NCI-H1092 treated with DMSO at 0.1 percent for 48 hours (cell line): ENCODE measurements around the gene LMNB1.
"Not testable (repeated sequence)": the region's sequence is repeated elsewhere in the genome, so short reads cannot be mapped to it uniquely, and the experiment has no call there.

ENCODE experiments used
- DNase-seq: peaks from one replicate; lab custom pipeline; 2025; lab: John Stamatoyannopoulos, UW

The LMNB1 gene

DNA sequence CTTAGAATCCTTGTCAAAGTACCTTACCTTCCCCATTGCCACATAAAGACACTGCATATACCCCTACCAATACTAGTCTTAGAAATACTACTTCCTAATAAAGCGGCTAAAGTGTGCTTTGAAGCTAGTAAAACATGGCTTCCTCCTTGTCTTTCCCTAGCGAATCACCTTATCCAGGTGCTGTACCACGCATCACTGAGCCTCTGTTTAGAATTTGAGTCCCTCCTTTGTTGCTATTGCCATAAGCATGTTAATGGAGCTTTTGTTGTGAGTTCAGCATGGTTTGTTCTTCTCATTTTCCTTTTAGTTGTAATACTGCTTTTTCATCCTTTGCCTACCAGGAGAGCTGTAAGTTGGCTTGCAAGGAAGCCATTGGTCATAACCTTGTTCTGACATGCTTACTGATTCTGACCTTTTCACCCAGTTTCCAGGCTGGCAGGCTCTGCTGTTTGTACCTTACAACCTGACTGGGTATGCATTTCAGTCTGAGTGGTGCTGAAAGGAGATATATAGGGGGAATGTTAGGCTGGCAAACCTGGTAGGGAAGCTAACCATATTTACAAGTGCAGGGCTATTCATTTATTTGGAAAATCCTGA, 49.8 kb downstream of the LMNB1 start:
- no peak for DNase-seq

DNA sequence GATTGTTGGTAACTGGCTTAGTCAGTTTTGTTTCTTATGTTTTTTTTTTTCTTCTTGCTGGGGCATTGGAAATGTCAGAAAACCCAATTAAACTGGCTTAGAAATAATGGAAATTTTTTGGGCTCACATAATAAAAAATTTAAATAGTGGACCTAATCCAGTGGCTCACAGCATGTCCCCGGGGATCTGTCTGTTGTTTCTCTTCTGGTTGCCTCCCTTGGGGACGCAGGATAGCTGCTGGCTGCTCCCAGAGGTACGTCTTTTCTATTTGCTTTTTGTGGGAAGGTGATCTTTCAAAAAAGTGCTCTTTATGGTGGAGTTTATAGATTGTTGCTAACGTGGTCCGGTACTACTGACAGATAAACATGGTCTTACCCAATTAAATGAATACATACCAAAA, 52.2 kb downstream of the LMNB1 start:
- DNase-seq, result no peak

DNA sequence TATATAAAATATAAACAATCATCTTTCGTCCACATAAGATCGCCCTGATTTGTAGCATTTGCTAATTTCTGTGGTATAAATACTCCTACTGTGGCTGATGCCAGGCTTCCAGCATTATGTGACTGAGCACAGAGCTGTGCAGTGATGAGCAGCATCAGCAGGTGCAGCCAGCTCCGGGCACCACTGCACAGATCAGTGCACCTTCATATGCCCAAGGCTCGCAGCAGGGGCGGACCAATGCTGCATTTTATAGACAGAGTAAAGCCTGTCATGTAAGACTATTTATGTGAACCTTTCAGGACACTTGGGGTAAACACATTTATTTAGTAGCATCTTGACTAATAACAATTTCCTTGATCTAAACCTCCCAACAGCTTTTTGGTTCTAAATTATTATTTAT, 53.1 kb downstream of the LMNB1 start:
- DNase-seq, result no peak

DNA sequence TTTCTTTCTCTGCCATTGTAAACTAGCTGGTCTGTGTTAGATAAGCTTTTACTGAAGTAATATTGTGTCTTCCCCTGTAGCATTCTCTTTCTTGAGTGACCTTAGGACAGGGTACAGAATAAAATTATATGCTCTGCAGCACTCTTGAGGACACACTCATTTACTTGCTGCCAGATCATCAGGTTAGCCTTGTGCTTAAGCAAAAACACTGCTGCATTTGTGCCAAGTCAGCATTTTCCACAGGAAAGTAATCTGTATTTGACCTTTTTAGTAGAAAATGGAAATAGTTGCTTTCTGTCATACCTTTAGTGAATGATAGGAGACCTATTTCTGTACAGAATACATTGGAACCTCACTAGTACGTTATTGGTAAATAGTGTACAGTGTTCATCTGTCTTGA, 54.2 kb downstream of the LMNB1 start:
- DNase-seq, result no peak

DNA sequence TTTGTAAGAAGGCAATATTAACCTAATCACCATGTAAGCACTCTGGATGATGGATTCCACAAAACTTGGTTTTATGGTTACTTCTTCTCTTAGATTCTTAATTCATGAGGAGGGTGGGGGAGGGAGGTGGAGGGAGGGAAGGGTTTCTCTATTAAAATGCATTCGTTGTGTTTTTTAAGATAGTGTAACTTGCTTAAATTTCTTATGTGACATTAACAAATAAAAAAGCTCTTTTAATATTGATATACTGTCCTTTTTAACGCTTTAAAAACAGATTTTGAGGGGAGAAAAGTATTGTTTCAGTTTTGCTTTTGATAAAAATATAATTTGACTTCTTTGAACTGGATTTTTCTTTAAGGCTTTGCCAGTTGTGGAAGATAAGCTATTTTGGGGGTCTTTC, 59.8 kb downstream of the LMNB1 start:
- DNase-seq, result no peak

DNA sequence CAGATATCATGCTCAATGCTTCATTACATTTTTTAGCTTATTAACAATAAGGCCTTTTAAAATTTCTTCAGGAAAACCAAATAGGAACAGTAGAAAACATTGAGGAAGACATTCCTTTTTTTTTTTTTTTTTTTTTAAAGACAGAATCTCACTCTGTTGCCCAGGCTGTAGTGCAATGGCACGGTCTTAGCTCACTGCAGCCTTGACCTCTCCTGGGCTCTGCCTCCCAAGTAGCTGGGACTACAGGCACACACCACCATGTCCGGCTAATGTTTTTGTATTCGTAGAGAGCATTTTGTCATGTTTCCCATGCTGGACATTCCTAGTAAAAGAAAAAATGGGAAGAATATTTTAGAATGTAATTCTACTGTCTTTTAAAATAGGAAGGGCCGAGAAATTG, 60.3 kb downstream of the LMNB1 start:
- no peak for DNase-seq

DNA sequence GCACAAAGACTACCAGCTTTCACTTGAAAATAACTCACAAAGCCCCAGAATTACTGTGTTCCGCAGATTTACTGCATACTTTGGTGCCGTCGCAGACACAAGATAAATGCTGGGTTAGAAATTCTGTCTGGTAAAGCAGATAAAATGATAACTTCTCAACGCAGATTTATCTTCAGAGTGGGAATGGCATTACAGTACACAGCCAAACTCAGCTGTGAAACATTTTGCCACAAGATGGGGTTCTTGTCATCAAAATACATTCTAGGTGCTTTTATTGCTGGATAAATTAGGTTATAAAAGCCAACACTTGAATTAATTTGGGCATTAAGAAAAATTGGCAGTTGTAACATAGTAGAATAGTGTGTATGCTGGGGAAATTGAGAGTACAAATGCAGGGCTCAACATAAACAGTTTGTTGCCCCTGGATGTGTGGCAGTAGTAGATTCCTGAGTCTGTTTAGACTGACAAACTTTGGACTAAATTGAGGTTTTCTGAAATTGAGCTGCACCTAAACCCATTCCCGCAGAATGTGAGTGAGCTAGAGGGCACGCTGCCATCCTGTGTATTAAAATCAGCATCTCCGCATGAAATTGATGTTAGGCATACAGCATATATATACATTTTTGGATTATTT, 61.1 kb downstream of the LMNB1 start:
- DNase-seq, result no peak

DNA sequence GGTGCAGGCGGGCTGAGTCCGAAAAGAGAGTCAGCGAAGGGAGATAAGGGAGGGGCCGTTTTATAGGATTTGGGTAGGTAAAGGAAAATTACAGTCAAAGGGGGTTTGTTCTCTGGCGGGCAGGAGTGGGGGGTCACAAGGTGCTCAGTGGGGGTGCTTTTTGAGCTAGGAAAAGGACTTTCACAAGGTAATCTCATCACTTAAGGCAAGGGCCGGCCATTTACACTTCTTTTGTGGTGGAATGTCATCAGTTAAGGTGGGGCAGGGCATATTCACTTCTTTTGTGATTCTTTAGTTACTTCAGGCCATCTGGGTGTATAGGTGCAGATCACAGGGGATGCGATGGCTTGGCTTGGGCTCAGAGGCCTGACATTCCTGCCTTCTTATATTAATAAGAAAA, 62.5 kb downstream of the LMNB1 start:
- not testable (repeated sequence) for DNase-seq

DNA sequence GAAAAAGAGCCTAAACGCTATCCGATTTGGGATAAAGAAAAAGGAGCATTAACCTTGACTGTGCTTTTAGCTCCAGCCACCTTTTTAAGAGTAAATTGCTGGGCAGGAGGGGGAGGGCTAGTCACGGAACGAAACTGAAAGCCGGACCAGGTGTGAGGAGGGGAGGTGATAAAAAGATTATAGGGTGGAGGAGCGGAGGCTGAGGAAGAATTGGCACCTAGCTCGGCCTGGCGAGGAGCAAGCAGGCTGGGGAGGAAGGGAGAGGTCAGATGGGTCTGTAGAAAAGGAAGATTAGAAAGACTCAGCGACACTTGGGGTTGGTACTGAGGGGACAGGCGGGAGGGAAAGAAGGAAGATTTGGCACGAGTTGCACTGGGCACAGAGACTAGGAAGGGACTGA, 66.4 kb downstream of the LMNB1 start:
- not testable (repeated sequence) for DNase-seq

DNA sequence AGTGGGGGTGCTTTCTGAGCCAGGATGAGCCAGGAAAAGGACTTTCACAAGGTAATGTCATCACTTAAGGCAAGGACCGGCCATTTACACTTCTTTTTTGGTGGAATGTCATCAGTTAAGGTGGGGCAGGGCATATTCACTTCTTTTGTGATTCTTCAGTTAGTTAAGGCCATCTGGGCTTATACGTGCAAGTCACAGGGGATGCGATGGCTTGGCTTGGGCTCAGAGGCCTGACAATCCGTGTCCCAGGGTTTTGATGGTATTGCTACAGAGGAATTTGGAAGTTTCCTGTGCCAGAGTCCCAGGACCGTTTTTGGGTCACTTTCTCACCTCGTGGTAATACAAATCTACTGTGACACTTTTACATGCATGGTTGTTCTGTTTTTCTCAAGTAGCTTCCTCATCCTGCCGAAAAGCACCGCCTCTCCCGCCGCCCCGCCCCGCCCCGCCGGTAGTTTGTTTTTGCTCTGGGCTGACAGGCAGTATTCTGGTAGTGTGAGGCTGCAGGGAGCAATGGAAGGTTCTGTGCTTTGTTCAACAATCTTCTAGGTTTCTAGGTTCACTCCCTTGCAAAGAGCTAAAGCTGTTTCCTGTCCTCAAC, 68.6 kb downstream of the LMNB1 start:
- DNase-seq, result not testable (repeated sequence)

DNA sequence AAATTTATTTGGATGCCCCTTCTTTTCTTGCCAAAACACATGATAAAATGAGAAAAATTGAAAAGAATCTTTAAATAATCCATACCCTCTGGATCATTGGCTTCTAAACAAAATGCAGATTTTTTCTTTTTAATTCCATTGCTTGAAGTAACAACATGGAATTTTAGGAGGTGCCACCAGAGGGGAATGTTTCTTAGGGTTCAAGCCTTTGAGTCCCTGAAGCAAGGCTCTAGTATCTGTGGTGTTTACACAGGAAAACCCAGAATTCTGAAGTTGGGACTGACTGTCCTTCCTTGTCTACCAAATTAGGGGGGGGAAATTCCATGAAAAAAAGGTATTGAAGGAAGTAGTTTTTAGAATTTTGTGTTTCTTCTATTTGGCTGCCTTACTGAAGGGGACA, 69.4 kb downstream of the LMNB1 start:
- DNase-seq, result no peak

DNA sequence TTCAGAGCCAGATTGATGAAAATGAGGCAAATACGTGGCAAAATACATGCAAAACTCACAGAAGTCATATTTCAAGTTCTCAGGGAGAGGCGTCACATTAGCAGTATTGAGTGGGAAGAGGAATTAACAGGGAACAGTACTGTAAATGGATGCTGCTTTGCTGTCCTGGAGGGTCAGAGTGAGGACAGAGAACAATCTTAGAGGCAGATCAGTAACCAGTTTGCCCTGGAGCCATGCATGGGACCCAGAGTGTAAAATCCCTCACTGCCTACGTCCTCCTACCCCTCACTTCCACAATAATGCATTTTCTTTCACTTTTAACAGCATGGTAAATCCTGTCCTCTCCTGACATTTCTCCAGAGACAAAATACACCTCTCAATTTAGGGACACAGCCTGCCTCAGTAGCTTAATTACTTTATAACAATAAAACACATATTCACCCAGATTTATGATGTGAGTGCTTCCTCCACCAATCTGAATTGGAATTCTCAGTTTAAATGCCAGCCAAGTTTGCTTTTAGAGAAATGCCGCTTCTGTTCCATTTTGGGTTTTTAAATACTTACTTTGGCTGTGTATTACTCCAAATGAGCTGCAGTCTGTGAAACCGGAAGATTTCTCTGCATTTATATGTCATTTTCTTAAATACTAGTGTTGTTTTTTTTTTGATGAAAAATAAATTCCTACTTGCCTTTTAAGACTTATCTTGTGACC, 70.0 kb downstream of the LMNB1 start:
- DNase-seq, result no peak

DNA sequence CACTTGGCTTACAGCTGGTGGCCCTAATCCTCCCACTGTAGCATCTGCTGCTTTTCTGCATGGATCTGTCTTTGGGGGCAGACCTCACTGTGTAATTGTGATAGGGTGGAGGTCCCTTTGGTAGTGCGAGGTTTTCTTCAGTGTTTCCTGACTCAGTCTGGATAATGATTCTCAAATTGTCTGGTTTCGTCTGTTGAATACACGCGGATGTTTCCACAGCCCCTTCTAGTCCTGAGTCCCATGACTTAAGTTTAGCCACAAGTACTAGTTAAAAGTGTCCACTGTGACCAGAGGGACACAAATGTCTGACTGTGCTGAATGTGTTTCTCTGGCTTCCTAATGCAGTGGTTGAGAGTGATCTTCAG, 70.5 kb downstream of the LMNB1 start:
- no peak for DNase-seq

DNA sequence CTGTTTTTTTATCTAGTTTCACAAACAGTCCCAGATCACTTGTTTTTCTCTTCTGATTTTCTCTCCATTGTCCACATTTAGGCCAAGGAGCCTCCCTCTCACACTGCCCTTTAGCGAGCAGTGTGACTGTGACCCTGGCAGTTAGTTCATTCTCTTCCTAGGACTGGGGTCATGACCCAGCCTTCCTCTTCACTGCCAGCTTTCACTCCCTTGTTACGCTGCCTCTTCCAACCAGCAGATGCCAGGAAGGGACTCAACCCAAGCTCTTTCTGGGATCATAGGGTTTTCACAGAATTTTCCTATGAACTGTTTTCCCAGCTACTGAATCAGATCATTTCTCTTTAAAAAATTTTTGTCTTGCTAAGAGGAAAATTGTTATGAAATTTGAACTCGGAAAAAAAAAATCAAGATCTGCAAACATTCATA, 70.9 kb downstream of the LMNB1 start:
- DNase-seq, result no peak

DNA sequence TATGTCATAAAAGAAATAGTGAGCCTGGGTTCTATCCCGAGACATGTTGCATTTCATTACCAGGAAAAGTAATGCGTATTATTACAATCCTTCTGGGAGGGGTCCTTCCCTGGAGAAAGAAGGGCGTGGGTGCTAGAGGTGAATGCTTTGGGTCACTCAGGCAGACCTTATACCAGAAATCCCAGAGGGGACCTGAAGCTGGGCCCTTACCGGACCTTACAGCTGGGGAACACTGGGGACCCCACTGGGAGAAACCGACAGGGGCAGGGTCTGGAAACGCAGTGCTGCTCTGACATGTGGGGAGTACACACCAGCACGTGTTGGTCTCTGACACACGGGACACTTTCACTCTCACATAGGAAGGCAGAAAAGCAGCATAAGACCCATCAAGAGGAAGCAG, 71.3 kb downstream of the LMNB1 start:
- no peak for DNase-seq

DNA sequence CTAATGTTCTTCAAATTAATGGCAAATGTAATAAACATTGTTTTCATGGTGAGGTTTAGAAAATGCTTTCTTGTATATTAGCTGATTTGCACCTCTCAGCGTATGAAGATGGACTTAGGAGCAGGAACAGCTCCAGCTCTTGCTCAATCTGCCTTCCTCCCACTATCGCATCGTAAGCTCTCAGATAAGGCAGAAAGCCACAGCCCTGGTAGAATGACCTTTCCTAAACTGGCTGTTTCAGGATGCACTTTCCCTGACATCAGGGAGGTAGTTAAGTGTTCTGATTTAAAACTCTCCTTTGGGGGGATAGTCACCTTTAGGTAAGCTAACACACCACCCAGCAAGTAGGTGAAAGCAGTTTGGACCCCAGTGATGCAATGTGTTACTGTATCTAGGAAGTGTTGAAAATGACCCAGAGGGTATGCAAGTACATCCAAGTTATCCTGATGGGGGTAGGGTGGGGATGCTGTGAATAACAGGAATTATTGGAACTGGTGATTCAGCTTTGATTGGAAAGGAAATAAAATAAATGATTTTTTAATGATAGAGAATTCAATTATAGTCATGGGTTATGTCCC, 72.3 kb downstream of the LMNB1 start:
- no peak for DNase-seq

DNA sequence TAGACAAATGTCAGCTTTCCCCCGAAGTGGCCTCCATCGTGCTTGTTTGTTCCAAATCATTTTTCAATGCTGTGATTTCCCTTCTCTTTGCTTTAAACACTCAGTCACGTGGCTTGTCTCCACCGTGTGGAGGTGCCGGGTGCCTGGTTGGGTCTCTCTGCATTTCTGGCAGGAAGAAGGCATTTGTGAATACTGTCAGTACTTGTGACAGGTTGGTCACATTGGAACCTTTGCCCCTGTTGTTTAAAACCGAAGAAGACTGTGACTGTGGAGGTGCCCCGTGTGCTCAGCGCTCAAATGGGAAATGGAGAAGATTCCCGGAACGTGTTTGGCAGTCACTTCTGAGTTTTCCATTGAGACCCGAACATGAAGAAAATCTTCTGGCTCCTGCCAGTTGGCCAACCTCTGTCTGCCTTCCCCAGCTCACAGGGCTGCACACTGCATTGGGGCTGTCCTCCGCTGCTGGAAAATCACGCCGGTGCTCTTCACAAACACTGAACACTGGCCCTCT, 74.6 kb downstream of the LMNB1 start:
- DNase-seq, result no peak

DNA sequence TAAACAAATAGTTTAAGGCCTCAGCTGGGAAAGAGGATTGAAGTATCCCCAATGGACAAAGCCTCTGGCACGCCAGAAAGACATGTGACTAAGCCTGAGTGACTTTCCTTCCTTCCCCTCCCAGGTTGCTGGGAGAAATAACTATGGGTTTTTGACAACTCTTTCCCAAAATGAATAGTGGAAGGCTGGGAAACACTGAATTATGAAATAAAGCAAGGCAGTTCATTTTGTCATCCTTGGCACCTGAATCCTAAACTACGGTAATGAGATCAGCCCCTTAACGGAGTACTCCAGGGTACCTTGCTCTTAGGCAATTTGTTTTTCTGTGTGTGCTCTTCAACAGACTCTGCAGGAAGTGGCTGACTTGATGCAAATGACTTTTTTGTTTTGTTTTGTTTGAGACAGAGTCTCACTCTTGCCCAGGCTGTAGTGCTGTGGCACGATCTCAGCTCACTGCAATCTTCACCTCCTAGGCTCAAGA, 75.2 kb downstream of the LMNB1 start:
- DNase-seq, result no peak

DNA sequence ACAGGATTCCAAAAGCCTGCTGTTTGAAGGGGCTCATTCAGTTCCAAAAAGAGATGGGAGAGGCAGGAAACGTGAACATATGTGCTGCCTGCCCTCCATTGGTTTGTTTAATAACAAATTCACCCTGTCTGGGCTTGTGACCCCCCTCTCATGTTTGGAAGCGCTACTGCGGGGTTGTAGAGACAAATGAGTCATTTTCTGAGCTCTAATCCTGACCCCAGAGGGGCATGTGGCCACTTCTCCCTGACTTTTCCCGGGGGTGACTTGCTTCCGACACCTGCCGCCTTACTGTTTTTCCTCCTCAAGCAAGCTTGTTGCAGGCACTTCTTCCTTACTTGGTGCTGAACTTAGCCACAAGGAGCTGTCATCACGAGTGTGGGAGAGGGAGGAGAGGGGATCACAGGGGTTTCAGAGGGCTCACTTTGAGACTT, 75.9 kb downstream of the LMNB1 start:
- no peak for DNase-seq

DNA sequence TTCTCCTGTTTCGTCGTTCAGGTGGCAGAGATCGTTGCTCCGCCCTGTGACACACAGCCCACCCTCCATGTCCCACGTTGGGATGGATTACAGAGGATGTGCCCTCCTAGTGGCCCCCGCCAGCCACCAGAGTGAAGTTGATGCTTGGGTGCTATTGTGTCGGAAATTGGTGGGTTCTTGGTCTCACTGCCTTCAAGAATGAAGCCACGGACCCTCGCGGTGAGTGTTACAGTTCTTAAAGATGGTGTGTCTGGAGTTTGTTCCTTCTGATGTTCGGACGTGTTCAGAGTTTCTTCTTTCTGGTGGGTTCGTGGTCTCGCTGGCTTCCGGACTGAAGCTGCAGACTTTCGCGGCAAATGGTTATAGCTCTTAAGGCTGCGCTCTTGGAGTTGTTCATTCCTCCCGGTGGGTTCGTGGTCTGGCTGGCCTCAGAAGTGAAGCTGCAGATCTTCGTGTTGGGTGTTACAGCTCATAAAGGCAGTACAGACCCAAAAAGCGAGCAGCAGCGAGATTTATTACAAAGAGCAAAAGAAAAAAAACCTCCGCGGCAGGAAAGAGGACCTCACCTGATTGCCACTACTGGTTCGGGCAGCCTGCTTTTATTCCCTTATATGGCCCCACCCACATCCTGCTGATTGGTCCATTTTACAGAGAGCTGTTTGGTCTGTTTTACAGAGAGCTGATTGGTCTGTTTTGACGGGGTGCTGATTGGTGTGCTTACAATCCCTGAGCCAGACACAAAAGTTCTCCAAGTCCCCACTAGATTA, 76.8 kb downstream of the LMNB1 start:
- not testable (repeated sequence) for DNase-seq

DNA sequence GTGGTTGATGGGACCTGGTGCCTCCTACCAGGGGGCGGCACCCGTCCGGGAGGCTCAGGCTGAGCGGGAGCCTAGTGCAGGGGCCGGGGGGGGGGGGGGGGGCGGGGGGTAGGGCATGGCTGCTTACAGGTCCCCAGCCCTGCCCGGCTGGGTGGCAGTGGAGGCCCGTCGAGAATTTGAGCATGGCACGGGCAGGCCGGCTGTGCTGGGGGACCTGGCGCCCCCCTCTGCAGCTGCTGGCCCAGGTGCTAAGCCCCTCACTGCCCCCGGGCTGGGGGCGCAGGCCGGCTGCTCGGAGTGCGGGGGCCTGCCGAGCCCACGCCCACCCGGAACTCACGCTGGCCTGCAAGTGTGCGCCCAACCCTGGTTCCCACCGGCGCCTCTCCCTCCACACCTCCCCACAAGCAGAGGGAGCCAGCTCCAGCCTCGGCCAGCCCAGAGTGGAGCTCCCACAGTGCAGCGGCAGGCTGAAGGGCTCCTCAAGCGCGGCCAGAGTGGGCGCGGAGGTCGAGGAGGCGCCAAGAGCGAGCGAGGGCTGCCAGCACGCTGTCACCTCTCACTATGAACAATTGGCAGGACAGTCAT, 77.7 kb downstream of the LMNB1 start:
- no peak for DNase-seq
